Fibroblast of villous mesenchyme (primary cell): Measurements from ENCODE around the gene SLC7A10. TPM values are rescaled to one million over a fixed set of nuclear protein-coding genes. Genes with fewer than 3 reads are reported as not detected.
"Not testable (repeated sequence)": the region's sequence is repeated elsewhere in the genome, so short reads cannot be mapped to it uniquely, and the experiment has no call there.

ENCODE experiments used
- DNase-seq: peaks from one replicate; pipeline ENCODE4 v3.0.0-alpha.2; 2010; ENCODE audit warnings: low read depth
- H3K4me3 ChIP-seq: 2 replicates; pipeline ENCODE4 v1.5.1; 2011; ENCODE audit warnings: low read depth, mild to moderate bottlenecking, low read length
- total RNA-seq: library from RNA; depleted of rRNA; stranded (reverse); fragments of >200 nt; gene quantifications from 2 replicates; pipeline ENCODE4 v1.2.3, GENCODE V29; 2012
- TF ChIP-seq, protein P1 (sequence below): IDR thresholded peaks from 2 replicates; pipeline ENCODE4 v1.5.1; 2012; ENCODE audit warnings: low read depth, mild to moderate bottlenecking, low read length; ENCODE audit not compliant: insufficient read depth

Gene SLC7A10
- total RNA-seq, 1 donor = not detected

DNA sequence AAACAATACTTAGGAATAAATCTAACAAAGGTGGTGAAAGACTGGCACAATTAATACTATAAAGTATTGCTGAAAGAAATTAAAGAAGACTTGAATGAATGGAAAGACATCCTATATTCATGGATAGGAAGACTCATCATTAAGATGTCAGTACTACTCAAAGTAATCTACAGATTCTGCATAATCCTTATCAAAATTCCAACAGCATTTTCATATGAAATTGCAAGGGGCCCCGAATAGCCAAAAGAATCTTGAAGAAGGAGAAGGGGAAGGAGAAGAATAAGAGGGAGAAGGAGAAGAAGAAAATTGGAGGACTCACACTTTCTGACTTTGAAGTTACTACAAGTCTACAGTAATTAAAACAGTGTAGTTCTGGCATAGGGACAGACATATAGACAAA, 57.1 kb downstream of the SLC7A10 start:
- no peak overlapping the region for H3K4me3 ChIP-seq
- DNase-seq = no peak
- TF ChIP-seq, protein P1, sequence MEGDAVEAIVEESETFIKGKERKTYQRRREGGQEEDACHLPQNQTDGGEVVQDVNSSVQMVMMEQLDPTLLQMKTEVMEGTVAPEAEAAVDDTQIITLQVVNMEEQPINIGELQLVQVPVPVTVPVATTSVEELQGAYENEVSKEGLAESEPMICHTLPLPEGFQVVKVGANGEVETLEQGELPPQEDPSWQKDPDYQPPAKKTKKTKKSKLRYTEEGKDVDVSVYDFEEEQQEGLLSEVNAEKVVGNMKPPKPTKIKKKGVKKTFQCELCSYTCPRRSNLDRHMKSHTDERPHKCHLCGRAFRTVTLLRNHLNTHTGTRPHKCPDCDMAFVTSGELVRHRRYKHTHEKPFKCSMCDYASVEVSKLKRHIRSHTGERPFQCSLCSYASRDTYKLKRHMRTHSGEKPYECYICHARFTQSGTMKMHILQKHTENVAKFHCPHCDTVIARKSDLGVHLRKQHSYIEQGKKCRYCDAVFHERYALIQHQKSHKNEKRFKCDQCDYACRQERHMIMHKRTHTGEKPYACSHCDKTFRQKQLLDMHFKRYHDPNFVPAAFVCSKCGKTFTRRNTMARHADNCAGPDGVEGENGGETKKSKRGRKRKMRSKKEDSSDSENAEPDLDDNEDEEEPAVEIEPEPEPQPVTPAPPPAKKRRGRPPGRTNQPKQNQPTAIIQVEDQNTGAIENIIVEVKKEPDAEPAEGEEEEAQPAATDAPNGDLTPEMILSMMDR = no peak

- TF ChIP-seq, protein P1 = no peak
- DNase-seq = no peak
Observed at GRCh38 chr19:33167438-33167837, 58.2 kb downstream of the SLC7A10 start.

GRCh38 chr19:33166037-33166436, 59.6 kb downstream of the SLC7A10 start:
- H3K4me3 ChIP-seq, DNase-seq: not testable (repeated sequence)

More at GRCh38 chr19:33167438-33167837, 58.2 kb downstream of the SLC7A10 start:
- no peak overlapping the region for H3K4me3 ChIP-seq

- TF ChIP-seq, protein P1 = no peak
- H3K4me3 ChIP-seq = no peak overlapping the region
- DNase-seq = no peak
Observed at GRCh38 chr19:33163481-33163880, 62.2 kb downstream of the SLC7A10 start.

DNA sequence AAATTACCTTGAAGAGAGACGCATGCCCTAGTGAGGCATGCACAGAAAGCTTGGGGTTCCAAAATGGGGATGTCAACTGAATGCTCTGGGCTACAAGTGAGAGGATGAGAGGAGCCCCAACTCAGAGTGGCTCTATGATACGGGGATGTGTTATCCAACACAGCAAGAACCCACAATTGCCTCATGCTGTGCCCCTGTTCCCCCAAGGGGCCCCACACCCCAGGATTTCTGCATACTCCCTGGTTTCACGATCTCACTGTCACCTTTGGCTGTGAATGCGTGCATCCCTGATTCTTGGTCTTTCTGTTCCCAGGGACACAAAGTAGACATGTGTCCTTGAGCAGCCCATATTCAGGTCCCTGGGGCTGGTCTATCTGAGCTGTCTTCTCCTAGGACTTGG, 64.4 kb downstream of the SLC7A10 start:
- DNase-seq = no peak
- TF ChIP-seq, protein P1 = no peak
- no peak overlapping the region for H3K4me3 ChIP-seq

- no peak overlapping the region for H3K4me3 ChIP-seq
- no peak for DNase-seq
- TF ChIP-seq, protein P1 = no peak
Observed at GRCh38 chr19:33159893-33160292, 65.8 kb downstream of the SLC7A10 start.

DNA sequence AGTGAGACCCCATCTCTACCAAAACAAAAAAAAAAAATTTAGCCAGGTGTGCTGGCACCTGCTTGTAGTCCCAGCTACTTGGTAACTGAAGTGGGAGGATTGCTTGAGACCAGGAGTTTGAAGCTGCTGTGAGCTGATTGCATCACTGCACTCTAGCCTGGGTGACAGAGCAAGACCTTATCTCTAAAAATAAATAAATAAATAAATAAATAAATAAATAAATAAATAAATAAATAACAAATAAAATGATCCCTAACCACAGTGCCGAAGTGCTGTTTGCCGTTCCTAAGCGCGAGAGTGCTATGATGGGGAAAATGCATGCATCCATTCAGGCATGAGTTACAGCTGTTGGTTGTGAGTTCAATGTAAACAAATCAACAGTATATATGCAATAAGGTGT, 66.5 kb downstream of the SLC7A10 start:
- DNase-seq = no peak
- TF ChIP-seq, protein P1 = no peak
- H3K4me3 ChIP-seq = no peak overlapping the region

Other genes with a start within 250 kb of the SLC7A10 start
- 2.6 TPM in 2 replicates for gene RHPN2, start 161.0 kb downstream of the SLC7A10 start, total RNA-seq
- 7.8 and 8.1 TPM in 2 replicates for gene GPATCH1, start 144.7 kb downstream of the SLC7A10 start, total RNA-seq
- gene WDR88, start 93.7 kb downstream of the SLC7A10 start, total RNA-seq = not detected in 2 replicates
- gene LRP3, start 31.5 kb downstream of the SLC7A10 start, total RNA-seq = 11.2 and 14.8 TPM in 2 replicates
- under 0.01 TPM in 1 of 2 replicates, not detected in the other for gene CEBPA, start 76.7 kb upstream of the SLC7A10 start, total RNA-seq
- 22.0 and 23.2 TPM in 2 replicates for gene CEBPG, start 147.9 kb upstream of the SLC7A10 start, total RNA-seq